ENCODE results near the gene YY1. TPM values are rescaled to one million over a fixed set of nuclear protein-coding genes. Genes with fewer than 3 reads are reported as not detected.

Gene YY1
- total RNA-seq, 1 donor from 2014 or later, result 58.9 TPM

GRCh38 chr14:100236881-100237280, 2.1 kb upstream of the YY1 start:
- no peak for DNase-seq (ENCODE audit: low spot score)
- peaks cover 34% of the 10 kb centered on the region for H3K4me1 Mint-ChIP-seq
- peaks cover 6% of the 10 kb centered on the region for H3K27me3 Mint-ChIP-seq (ENCODE audit: insufficient read depth, low read depth)
- Histone ChIP-seq H3K4me1 (peaks cover 15% of the 10 kb centered on the region), H2AFZ (replicated peaks) (no peak overlapping the region), H3K36me3 (no peaks in the 10 kb centered on the region), H3F3A (ENCODE audit: low read depth) (peaks cover 33% of the 10 kb centered on the region), H3K4me2 (peak overlapping the region; percentile 91), H3K27ac (no peak overlapping the region), H3K9ac (peak overlapping the region; percentile 91), H3K79me2 (ENCODE audit: low read depth) (peaks cover 90% of the 10 kb centered on the region), H3K27me3 (no peaks in the 10 kb centered on the region), H4K20me1 (ENCODE audit: low read depth) (peaks cover 78% of the 10 kb centered on the region), H3K9me3 (ENCODE audit: low read depth) (no peaks in the 10 kb centered on the region), H3K4me3 (peak overlapping the region; percentile 92)
- H3K27ac Mint-ChIP-seq, result no peak overlapping the region
- H3K9me3 Mint-ChIP-seq, result no peaks in the 10 kb centered on the region
- TF ChIP-seq EZH2 (IDR thresholded peaks at IDR 0.05) (no peak), EZH2phosphoT487 (IDR thresholded peaks at IDR 0.05) (no peak), CTCF (IDR thresholded peaks at IDR 0.05) (no peak)
- H3K36me3 Mint-ChIP-seq, result peaks cover 7% of the 10 kb centered on the region
- peak overlapping the region; percentile 97 for H3K4me3 Mint-ChIP-seq

- no peaks in the 10 kb centered on the region for H3K36me3 ChIP-seq
- peaks cover 78% of the 10 kb centered on the region for H4K20me1 ChIP-seq (ENCODE audit: low read depth)
- H2AFZ ChIP-seq (replicated peaks), result no peak overlapping the region
- no peaks in the 10 kb centered on the region for H3K27me3 ChIP-seq
- Mint-ChIP-seq H3K9me3 (no peaks in the 10 kb centered on the region), H3K4me1 (peaks cover 40% of the 10 kb centered on the region), H3K27me3 (ENCODE audit: insufficient read depth, low read depth) (peaks cover 6% of the 10 kb centered on the region), H3K36me3 (peaks cover 14% of the 10 kb centered on the region), H3K27ac (peak overlapping the region; percentile 95), H3K4me3 (peak overlapping the region; percentile 97)
- peaks cover 15% of the 10 kb centered on the region for H3K4me1 ChIP-seq
- H3K9me3 ChIP-seq (ENCODE audit: low read depth), result no peaks in the 10 kb centered on the region
- peaks cover 90% of the 10 kb centered on the region for H3K79me2 ChIP-seq (ENCODE audit: low read depth)
- TF ChIP-seq EZH2 (IDR thresholded peaks at IDR 0.05) (no peak), CTCF (IDR thresholded peaks at IDR 0.05) (no peak), EZH2phosphoT487 (IDR thresholded peaks at IDR 0.05) (no peak)
- peak overlapping the region; percentile 91 for H3K4me2 ChIP-seq
- H3K9ac ChIP-seq, result peak overlapping the region; percentile 91
- peaks cover 35% of the 10 kb centered on the region for H3F3A ChIP-seq (ENCODE audit: low read depth)
- peak; percentile 84 for DNase-seq (ENCODE audit: low spot score)
- peak overlapping the region; percentile 99 for H3K27ac ChIP-seq
- H3K4me3 ChIP-seq, result peak overlapping the region; percentile 92
Observed at GRCh38 chr14:100237735-100238418, 1.1 kb upstream of the YY1 start.

- no peak for DNase-seq (ENCODE audit: low spot score)
- Histone ChIP-seq H3K9ac (peak overlapping the region; percentile 86), H3K27me3 (no peaks in the 10 kb centered on the region), H3F3A (ENCODE audit: low read depth) (peaks cover 38% of the 10 kb centered on the region), H2AFZ (replicated peaks) (no peak overlapping the region), H3K9me3 (ENCODE audit: low read depth) (no peaks in the 10 kb centered on the region), H3K4me2 (peak overlapping the region; percentile 85), H3K4me3 (peak overlapping the region; percentile 92), H3K4me1 (peaks cover 15% of the 10 kb centered on the region), H3K36me3 (no peaks in the 10 kb centered on the region), H4K20me1 (ENCODE audit: low read depth) (peaks cover 78% of the 10 kb centered on the region), H3K79me2 (ENCODE audit: low read depth) (peaks cover 90% of the 10 kb centered on the region), H3K27ac (peak overlapping the region; percentile 95)
- TF ChIP-seq EZH2phosphoT487 (IDR thresholded peaks at IDR 0.05) (no peak), EZH2 (IDR thresholded peaks at IDR 0.05) (no peak), CTCF (IDR thresholded peaks at IDR 0.05) (no peak)
- no peak overlapping the region for H3K27ac Mint-ChIP-seq
- peak overlapping the region; percentile 89 for H3K4me3 Mint-ChIP-seq
- peaks cover 6% of the 10 kb centered on the region for H3K27me3 Mint-ChIP-seq (ENCODE audit: insufficient read depth, low read depth)
- H3K9me3 Mint-ChIP-seq, result no peaks in the 10 kb centered on the region
- peaks cover 38% of the 10 kb centered on the region for H3K4me1 Mint-ChIP-seq
- peaks cover 18% of the 10 kb centered on the region for H3K36me3 Mint-ChIP-seq
Observed at GRCh38 chr14:100239211-100239839, 381 bp downstream of the YY1 start.

Measured in neural progenitor cell (in vitro differentiated cells).